ENCODE measurements around the gene RFX4.

RFX4 gene

DNA sequence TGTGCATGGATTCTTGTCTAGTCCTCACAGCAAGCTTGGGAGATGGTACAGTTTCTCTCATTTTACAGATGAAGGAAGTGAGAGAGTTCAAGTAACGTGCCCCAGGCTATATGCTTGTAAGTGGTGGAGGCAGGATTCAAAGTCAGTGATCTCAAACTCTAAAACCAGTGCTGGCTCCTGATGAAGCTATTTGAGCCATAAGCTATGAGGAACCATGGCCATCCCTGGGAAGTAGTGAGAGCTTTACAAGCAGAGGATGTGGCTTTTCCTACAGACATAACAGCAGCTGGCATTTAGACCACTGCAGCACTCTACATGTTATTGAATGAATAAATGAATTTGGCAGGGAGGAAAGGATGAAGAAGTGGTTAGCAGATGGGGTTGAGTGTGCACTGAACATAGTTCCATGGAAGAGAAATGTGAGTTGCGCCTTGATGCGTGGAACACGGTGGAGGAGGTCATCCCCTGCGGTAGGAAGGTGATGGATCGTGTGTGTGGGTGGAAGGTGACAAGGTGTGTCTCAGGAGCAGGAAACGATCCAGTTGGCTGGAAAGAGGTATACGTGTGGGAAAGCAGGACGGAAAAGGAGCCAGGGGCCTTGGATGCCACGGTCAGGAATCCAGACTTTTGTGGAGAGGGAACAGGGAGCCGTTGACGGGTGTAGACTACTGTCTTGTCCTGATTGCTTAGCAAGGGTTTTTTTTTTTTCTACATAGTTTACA lies 65.2 kb downstream of the RFX4 start:
- TF ChIP-seq GATA2 (IDR thresholded peaks at IDR 0.05; ENCODE audit: low read depth, low read length) (no peak), GATA3 (IDR thresholded peaks at IDR 0.05; ENCODE audit: low read depth, low read length) (no peak)

DNA sequence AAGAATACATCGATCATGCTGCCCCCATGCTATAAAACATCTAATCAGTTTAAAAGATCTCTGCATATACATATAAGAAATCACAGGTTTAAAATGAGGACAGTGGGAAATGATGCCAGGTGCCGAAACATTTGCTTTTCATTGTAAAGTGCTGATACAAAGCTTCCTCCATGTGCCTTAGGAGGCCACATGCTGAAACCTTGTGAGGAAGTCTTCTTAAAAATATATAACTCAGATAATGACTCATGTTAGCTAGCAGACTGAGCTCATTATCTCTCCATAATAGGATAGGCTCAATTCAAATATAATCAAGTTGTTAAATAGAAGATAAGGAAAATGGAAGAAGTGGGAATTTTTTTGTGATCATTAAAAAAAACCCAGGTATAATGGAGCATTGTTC lies 65.9 kb downstream of the RFX4 start:
- TF ChIP-seq GATA3 (IDR thresholded peaks at IDR 0.05; ENCODE audit: low read depth, low read length), result no peak
- no peak for TF ChIP-seq GATA2 (IDR thresholded peaks at IDR 0.05; ENCODE audit: low read depth, low read length)

DNA sequence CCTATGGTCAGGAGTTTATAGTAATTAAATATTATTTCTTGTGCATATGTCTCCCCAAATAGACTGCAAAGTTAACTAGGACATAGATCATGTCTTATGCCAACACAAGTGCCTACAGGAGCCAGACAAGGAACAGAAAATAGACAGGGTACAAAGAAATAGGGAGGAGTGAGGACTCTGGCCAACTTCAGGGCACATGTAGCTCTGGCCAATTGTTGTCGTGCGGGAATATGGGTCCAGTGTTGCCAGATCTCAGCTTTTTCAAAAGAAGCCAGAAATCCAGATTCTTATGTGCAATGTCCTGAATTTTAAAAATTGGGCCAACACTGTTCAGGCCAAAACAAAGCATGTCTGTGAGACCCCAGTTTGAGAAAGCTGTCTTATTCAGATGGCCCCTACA lies 68.7 kb downstream of the RFX4 start:
- TF ChIP-seq GATA2 (IDR thresholded peaks at IDR 0.05; ENCODE audit: low read depth, low read length), result no peak
- no peak for TF ChIP-seq GATA3 (IDR thresholded peaks at IDR 0.05; ENCODE audit: low read depth, low read length)

DNA sequence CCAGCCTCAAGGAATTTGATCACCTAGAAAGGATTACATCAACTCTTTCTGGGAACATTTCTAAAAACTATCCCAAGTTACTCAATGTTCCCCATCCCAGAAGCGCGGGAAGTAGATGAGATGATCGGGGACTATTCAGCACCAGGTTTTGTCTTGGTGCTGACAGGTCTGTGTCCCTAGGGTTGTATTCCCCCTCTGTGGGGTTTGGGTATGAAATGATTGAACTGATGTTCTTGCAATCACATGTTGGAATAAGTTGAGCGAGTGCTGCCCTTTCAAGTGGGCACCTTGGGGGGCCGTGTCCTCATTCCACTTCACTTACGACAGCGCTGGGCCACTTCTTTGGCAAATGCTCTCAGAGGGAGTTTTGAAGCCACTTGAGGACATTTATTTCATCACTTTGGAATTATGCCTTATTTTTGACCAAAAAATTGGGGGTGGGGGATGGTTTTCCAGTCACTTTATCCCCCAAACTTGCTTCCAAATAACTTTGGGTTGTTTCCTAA lies 69.8 kb downstream of the RFX4 start:
- TF ChIP-seq GATA2 (IDR thresholded peaks at IDR 0.05; ENCODE audit: low read depth, low read length), result no peak
- TF ChIP-seq GATA3 (IDR thresholded peaks at IDR 0.05; ENCODE audit: low read depth, low read length), result no peak

DNA sequence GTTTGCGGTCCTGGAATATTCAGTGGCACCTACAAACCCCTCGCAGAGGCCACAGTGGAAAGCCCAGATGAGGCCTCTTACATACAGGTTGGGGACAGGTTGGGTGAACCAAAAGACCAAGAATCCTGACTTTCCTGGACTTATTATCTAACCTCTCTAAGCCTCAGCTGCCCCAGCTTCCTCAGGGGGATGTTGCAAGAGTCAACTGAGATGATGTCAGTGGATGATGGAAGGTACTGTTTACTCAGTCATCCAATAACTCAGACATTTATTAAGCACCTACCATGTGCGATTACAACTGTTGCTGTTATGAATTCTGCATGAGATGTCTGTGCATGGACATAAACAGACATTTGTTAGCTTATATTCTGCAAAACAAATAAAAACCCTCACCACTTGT lies 72.8 kb downstream of the RFX4 start:
- TF ChIP-seq GATA3 (IDR thresholded peaks at IDR 0.05; ENCODE audit: low read depth, low read length), result no peak
- TF ChIP-seq GATA2 (IDR thresholded peaks at IDR 0.05; ENCODE audit: low read depth, low read length), result no peak

DNA sequence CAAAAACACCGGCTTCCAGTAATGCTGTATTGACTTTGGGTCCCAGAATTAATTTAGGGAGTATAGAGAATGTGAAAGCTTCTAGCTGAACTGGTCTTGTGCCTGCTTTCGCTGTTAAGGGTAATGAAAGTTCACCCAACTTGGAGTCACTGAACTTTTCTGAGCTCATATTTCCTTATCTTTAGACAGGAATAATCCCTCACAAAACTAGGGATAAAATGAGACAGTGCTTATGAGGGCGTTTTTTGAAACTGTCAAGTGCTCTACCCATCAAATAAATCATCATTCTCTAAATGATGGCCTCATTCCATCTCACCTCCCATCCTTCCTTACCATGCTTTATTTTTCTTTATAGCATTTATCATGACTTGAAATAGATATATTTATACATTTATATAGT lies 74.7 kb downstream of the RFX4 start:
- no peak for TF ChIP-seq GATA2 (IDR thresholded peaks at IDR 0.05; ENCODE audit: low read depth, low read length)

DNA sequence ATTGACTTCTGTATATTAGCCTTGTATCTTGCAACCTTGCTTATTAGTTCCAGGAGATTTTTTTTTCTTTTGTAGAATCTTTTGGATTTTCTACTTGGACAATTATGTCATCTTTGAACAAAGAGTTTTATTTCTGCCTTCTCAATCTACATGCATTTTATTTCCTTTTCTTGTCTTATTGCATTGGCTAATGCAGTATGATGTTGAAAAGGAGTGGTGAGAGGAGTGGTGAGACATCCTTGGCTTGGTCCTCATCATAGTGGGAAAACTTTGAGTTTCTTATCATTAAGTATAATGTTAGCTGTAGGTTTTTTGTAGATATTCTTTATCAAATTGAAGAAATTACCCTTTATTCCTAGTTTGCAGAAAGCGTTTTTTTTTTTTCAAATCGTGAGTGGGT lies 80.6 kb downstream of the RFX4 start:
- TF ChIP-seq GATA2 (IDR thresholded peaks at IDR 0.05; ENCODE audit: low read depth, low read length) (no peak), GATA3 (IDR thresholded peaks at IDR 0.05; ENCODE audit: low read depth, low read length) (no peak)

DNA sequence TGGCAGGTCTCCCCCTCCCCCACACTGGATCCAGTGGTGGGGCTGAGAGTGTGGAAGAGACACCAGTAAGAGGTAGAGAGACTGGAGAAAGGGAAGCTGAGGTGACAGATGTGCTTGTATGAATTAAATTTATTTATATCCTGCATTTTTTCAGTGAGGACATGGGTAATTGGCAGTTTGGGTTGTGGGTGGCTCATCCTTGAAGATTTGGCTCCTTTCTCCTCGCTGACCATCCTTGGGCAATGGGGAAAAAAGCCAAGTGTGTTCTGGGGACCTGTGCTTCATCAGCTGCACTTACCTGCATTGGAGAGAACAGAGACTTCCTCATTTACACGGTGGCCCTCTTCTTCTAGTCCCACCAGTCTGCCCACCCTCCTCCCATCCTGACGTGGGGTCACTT lies 86.4 kb downstream of the RFX4 start:
- TF ChIP-seq GATA2 (IDR thresholded peaks at IDR 0.05; ENCODE audit: low read depth, low read length) (no peak), GATA3 (IDR thresholded peaks at IDR 0.05; ENCODE audit: low read depth, low read length) (no peak)

DNA sequence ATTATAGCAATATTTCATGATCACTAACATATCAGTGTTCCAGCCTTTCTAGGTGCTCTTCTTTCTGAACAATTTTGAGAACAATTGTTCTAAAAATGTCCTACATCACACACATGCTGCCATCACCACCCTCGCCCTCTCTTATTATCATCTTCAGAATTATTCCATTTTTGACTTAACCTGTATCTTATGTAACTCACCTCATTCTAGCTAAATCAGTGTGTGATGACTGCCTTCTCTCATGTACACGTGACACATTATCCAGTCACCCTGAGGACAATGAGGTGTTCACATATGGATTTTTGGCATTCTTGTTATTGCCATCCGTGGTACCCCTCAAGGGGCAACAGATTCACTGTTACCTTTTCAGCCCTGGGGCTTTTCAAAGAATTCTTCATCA lies 87.3 kb downstream of the RFX4 start:
- no peak for TF ChIP-seq GATA3 (IDR thresholded peaks at IDR 0.05; ENCODE audit: low read depth, low read length)
- no peak for TF ChIP-seq GATA2 (IDR thresholded peaks at IDR 0.05; ENCODE audit: low read depth, low read length)

DNA sequence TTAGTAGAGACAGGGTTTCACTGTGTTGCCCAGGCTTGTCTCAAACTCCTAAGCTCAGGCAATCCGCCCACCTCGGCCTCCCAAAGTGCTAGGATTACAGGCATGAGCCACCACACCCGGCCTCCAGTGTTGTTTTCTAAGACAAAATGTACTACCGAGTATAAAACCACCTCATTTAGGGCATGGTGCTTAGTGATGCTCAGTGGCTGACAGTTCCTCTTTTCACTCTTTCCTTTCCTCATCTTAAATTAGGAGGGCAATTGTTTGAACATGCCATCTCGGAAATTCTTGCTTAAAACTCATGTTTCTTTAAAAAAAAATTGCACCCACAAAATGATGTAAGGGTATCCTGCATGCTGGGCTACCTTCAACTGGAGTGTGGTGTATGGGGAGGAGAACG lies 89.0 kb downstream of the RFX4 start:
- TF ChIP-seq GATA3 (IDR thresholded peaks at IDR 0.05; ENCODE audit: low read depth, low read length) (no peak), GATA2 (IDR thresholded peaks at IDR 0.05; ENCODE audit: low read depth, low read length) (no peak)

DNA sequence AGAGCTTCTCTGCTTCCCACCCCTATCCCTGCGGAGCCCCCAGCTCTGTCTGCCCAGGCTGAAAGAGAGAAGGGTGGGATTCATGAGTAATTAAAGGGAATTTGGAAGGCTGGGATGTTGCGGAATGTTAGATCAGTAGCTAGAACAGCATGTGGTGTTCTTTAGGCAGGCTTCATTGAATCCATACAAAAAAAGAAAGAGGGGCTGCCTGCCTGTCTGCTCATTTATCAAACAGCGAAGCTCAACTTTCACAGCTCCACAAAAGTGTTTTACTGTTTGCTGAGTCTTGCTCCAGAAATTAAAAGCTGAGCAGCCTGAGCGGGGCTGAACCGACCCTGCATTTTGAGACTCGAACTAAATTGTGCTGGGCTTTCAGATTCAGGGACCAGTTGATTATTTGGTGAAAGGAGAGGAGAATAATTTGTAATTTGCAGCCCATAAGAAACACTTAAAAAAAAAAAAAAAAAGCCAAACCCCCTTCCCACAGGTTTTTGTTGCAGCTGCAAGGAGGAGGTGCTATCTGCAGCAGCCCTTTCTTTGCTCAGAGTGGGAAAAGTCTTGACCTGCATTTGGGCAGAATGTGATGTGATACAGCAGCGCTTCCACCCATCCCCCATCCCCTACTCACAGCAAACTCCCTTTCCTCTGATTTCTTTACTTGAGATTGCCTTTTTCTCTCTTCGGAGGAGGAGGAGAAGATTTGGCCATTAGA lies 89.7 kb downstream of the RFX4 start:
- no peak for TF ChIP-seq GATA3 (IDR thresholded peaks at IDR 0.05; ENCODE audit: low read depth, low read length)
- no peak for TF ChIP-seq GATA2 (IDR thresholded peaks at IDR 0.05; ENCODE audit: low read depth, low read length)

DNA sequence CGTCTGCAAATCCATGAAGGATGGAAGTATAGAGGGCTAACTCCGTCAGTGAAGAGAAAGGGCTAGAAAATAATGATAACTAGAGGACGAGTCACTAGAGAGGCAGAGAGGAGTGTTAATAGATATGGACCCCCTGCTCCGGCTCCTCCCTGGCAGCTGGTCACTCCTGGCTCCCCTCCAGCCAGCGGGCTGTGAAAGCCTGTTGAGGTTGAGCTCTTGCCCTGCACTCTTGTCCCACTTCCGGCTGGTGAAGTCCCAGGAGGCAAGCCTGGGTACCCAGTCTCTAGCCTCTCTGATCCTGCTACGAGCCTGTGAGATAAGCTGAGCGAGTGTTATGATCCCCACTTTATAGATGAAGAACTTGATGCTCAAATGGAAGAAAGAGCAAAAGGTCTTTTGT lies 90.3 kb downstream of the RFX4 start:
- no peak for TF ChIP-seq GATA2 (IDR thresholded peaks at IDR 0.05; ENCODE audit: low read depth, low read length)
- TF ChIP-seq GATA3 (IDR thresholded peaks at IDR 0.05; ENCODE audit: low read depth, low read length), result no peak

DNA sequence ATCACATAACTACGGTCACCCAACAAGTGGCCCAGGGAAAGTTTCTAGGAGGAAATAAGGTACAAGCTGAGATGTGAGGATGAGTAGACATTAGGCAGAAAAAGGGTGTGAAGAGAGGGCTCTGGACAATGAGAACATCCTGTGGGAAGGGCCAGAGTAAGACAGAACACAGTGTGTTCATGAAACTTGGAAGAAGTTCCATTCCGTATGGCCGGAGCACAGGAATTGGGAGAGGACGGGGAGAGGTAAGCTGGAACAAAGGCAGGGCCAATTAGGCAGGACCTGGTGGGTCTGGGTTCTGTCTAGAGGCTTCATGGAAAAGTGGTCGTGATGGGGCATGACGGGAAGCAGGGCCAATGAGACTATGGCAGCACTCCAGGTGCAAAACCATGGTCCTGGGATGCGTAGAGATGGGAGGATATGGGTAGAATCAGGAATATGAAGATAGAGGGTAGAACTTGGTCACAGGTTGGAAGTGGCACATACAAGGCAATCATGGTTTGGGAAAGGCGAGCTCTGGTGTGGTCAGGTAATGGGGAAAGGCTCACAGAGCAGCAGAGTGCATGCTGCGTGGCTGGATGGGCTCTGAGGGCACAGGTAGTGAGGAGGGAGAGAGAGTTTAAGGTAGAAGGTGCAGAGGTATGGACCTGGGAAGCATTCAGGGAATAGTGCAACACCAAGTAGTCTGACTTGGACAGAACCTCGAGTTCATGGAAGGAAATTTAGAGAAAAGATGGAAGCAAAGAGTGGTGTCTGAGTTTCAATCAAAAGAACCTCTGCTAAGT lies 93.0 kb downstream of the RFX4 start:
- no peak for TF ChIP-seq GATA2 (IDR thresholded peaks at IDR 0.05; ENCODE audit: low read depth, low read length)
- TF ChIP-seq GATA3 (IDR thresholded peaks at IDR 0.05; ENCODE audit: low read depth, low read length), result no peak

DNA sequence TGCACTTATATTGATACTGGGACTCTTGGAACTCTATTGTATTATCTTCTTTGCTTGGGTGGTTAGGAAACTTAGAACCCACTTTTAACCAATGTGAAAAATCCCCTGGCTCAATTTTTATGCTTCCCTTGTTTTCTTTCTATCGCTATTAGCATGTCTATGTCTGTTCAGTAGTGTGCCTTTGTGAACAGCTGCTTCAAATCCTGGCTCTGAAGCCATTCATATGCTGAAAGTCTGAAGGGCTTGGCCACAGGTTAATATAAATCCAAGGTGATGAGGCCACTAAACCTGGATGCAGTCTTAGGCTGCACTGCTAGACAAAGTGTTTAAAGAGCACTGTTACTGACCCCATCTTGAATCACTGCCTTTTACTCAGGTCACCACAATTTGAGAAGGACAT lies 96.8 kb downstream of the RFX4 start:
- no peak for TF ChIP-seq GATA2 (IDR thresholded peaks at IDR 0.05; ENCODE audit: low read depth, low read length)
- no peak for TF ChIP-seq GATA3 (IDR thresholded peaks at IDR 0.05; ENCODE audit: low read depth, low read length)
